Endodermal cell (in vitro differentiated cells): Measurements from ENCODE around the gene PDE4D. TPM values are rescaled to one million over a fixed set of nuclear protein-coding genes. Genes with fewer than 3 reads are reported as not detected.

Source experiments
- DNase-seq: peaks from one replicate; pipeline ENCODE4 v3.0.0-alpha.2; 2017
- H3K27ac ChIP-seq: 2 replicates; pipeline ENCODE4 v1.5.1; 2013; ENCODE audit warnings: mild to moderate bottlenecking, low read depth, low read length, moderate library complexity
- H3K27me3 ChIP-seq: 2 replicates; pipeline ENCODE4 v1.6.1; 2013; ENCODE audit warnings: mild to moderate bottlenecking, low read length, moderate library complexity; ENCODE audit not compliant: insufficient read depth, control insufficient read depth, poor library complexity, severe bottlenecking
- H3K36me3 ChIP-seq: 2 replicates; pipeline ENCODE4 v1.7.0; 2013; ENCODE audit warnings: mild to moderate bottlenecking, low read length, moderate library complexity; ENCODE audit not compliant: control insufficient read depth, insufficient read depth
- H3K4me1 ChIP-seq: one replicate; pipeline ENCODE4 v1.7.0; 2013; ENCODE audit warnings: low read length; ENCODE audit not compliant: control insufficient read depth, insufficient read depth
- H3K4me3 ChIP-seq: 2 replicates; pipeline ENCODE4 v1.5.1; 2013; ENCODE audit warnings: mild to moderate bottlenecking, low read length, moderate library complexity
- H3K9ac ChIP-seq: 2 replicates; pipeline ENCODE4 v1.6.1; 2013; ENCODE audit warnings: mild to moderate bottlenecking, low read length, moderate library complexity; ENCODE audit not compliant: poor library complexity, severe bottlenecking; ENCODE audit errors: extremely low read depth
- H3K9me3 ChIP-seq: 2 replicates; pipeline ENCODE4 v1.6.1; 2013; ENCODE audit warnings: mild to moderate bottlenecking, low read length, moderate library complexity; ENCODE audit not compliant: control insufficient read depth
- H3K27ac Mint-ChIP-seq: 2 replicates; pipeline ENCODE4 v1.8.0; 2020; ENCODE audit warnings: mixed read lengths
- H3K27me3 Mint-ChIP-seq: 2 replicates; pipeline ENCODE4 v1.8.0; 2021; ENCODE audit warnings: mild to moderate bottlenecking, mixed read lengths; ENCODE audit not compliant: insufficient read depth
- H3K36me3 Mint-ChIP-seq: 2 replicates; pipeline ENCODE4 v1.8.0; 2020; ENCODE audit warnings: low read depth, mixed read lengths
- H3K4me1 Mint-ChIP-seq: 2 replicates; pipeline ENCODE4 v1.8.0; 2020; ENCODE audit warnings: mixed read lengths
- H3K4me3 Mint-ChIP-seq: 2 replicates; pipeline ENCODE4 v1.8.0; 2020; ENCODE audit warnings: mild to moderate bottlenecking, moderate library complexity, mixed read lengths
- H3K9me3 Mint-ChIP-seq: 2 replicates; pipeline ENCODE4 v1.8.0; 2020; ENCODE audit warnings: mild to moderate bottlenecking, mixed read lengths
- CTCF ChIP-seq: fragments of 200-600 bp; sonication (generic); conservative IDR thresholded peaks from 2 replicates; pipeline ENCODE4 v1.5.0; 2021; ENCODE audit warnings: antibody characterized with exemption, mild to moderate bottlenecking
- WGBS, 2 experiments: methylation state at CpG; one replicate each; pipeline versions ENCODE4 v1.1.5 to v1.1.7; 2013; ENCODE audit warnings: missing lambda C conversion rate in 2 of 2, mixed read lengths in 1 of 2; ENCODE audit not compliant: insufficient coverage in 1 of 2, insufficient read length in 1 of 2; 5-methylcytosine and 5-hydroxymethylcytosine counted together
- total RNA-seq, 2 donors: library from RNA; stranded (reverse); fragmentation: NEBNext Ultra II Directional in 1 of 2; extraction: Animal tissue kit (Norgen Biotek cat#: 25700) in 1 of 2; gene quantifications; 2 replicates in 1 of 2; 3 replicates in 1 of 2; pipeline ENCODE4 v1.2.1, GENCODE V29; 2021

Gene PDE4D
- total RNA-seq, 2 donors from 2014 or later = 9.2 to 11.4 TPM

GRCh38 chr5:59371525-59372127, 521.9 kb downstream of the PDE4D start:
- Mint-ChIP-seq H3K4me3 (no peak overlapping the region), H3K27ac (no peak overlapping the region), H3K9me3 (peaks cover 12% of the 10 kb centered on the region), H3K36me3 (no peaks in the 10 kb centered on the region), H3K4me1 (no peaks in the 10 kb centered on the region), H3K27me3 (peaks cover 4% of the 10 kb centered on the region)
- no peak overlapping the region for H3K9ac ChIP-seq
- H3K4me1 ChIP-seq = no peaks in the 10 kb centered on the region
- no peak for DNase-seq
- peaks cover 14% of the 10 kb centered on the region for H3K9me3 ChIP-seq
- no peak for TF ChIP-seq CTCF
- no peaks in the 10 kb centered on the region for H3K36me3 ChIP-seq
- H3K27me3 ChIP-seq = no peaks in the 10 kb centered on the region
- no peak overlapping the region for H3K27ac ChIP-seq
- 98 to 100% methylated on average over 2 to 4 of the region's 4 CpGs for WGBS, 2 experiments
- H3K4me3 ChIP-seq = no peak overlapping the region

- Histone ChIP-seq H3K27ac (no peak overlapping the region), H3K27me3 (no peaks in the 10 kb centered on the region), H3K4me3 (no peak overlapping the region), H3K9ac (no peak overlapping the region), H3K4me1 (no peaks in the 10 kb centered on the region), H3K9me3 (peaks cover 6% of the 10 kb centered on the region), H3K36me3 (no peaks in the 10 kb centered on the region)
- no peak overlapping the region for H3K4me3 Mint-ChIP-seq
- H3K36me3 Mint-ChIP-seq = no peaks in the 10 kb centered on the region
- TF ChIP-seq CTCF = no peak
- peaks cover 4% of the 10 kb centered on the region for H3K9me3 Mint-ChIP-seq
- H3K4me1 Mint-ChIP-seq = no peaks in the 10 kb centered on the region
- 96 to 100% methylated on average over 1 to 4 of the region's 4 CpGs for WGBS, 2 experiments
- H3K27ac Mint-ChIP-seq = no peak overlapping the region
- H3K27me3 Mint-ChIP-seq = peaks cover 2% of the 10 kb centered on the region
- no peak for DNase-seq
These were observed 524.6 kb downstream of the PDE4D start for GRCh38 chr5:59368951-59369350.

- Histone ChIP-seq H3K4me3 (no peak overlapping the region), H3K9ac (no peak overlapping the region), H3K27ac (no peak overlapping the region), H3K27me3 (no peaks in the 10 kb centered on the region), H3K36me3 (no peaks in the 10 kb centered on the region), H3K9me3 (no peaks in the 10 kb centered on the region), H3K4me1 (peaks cover 6% of the 10 kb centered on the region)
- no peak overlapping the region for H3K4me3 Mint-ChIP-seq
- peaks cover 1% of the 10 kb centered on the region for H3K9me3 Mint-ChIP-seq
- no peaks in the 10 kb centered on the region for H3K36me3 Mint-ChIP-seq
- H3K4me1 Mint-ChIP-seq = peaks cover 10% of the 10 kb centered on the region
- peaks cover 2% of the 10 kb centered on the region for H3K27me3 Mint-ChIP-seq
- TF ChIP-seq CTCF = peak; percentile 88
- 3 to 15% methylated on average over 5 to 6 of the region's 7 CpGs for WGBS, 2 experiments
- peak; percentile 78 for DNase-seq
- no peak overlapping the region for H3K27ac Mint-ChIP-seq
These were observed 525.6 kb downstream of the PDE4D start for GRCh38 chr5:59367791-59368394.
